ENCODE measurements around the gene FAM181B.

FAM181B gene

DNA sequence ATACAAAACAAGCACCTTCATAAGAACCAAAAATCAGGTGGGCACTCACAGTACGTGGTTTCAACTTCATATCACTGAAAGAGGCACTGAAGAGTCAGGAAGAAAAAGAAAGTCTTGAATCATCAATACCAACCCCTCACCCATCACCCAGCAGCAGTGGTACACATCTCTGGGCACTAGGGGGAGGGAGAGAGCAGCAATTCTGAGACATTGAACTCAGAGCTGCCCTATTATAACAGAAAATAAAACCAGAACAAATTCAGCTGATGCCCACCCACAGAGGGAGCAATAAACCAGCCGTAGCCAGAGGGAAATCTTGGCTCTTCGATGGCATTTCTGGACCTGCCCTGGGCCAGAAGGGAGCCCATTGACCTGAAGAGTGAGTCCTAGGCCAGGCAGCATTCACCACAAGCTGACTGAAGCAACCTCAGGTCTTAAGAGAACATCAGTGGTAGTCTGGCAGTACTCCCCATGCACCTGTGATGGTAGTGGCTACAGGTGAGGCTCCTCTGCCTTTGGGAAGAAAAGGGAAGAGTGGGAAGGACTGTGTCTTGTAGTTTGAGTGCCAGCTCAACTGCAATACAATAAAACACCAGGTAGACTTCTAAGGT lies 42.2 kb upstream of the FAM181B start:
- H2AFZ ChIP-seq (ENCODE audit: low read depth, low read length), result no peak overlapping the region
- no peak overlapping the region for H3K4ac ChIP-seq (ENCODE audit: low read depth in 1 of 2, low read length in 2 of 2)
- no peaks in the 10 kb centered on the region for H3K36me3 ChIP-seq (ENCODE audit: control insufficient read depth in 1 of 2, insufficient read depth in 2 of 2, low read depth in 1 of 2, low read length in 2 of 2)
- H3K4me3 ChIP-seq (ENCODE audit: insufficient read depth in 1 of 2, low read depth in 1 of 2, low read length in 2 of 2), result peak overlapping the region in 1 of 2 experiments; percentile 9
- DNase-seq, result peak; percentile 58
- no peak overlapping the region for H3K14ac ChIP-seq (ENCODE audit: low read length in 2 of 2)
- peak overlapping the region; percentile 51 for H3K9ac ChIP-seq (ENCODE audit: low read length)
- no peak overlapping the region for H3K27ac ChIP-seq (ENCODE audit: low read length, poor library complexity, severe bottlenecking)
- H2BK120ac ChIP-seq (ENCODE audit: low read depth, low read length), result no peak overlapping the region
- no peak overlapping the region for H3K23ac ChIP-seq (ENCODE audit: low read length in 2 of 2)
- H3K18ac ChIP-seq (ENCODE audit: low read depth in 1 of 2, low read length in 2 of 2), result no peak overlapping the region
- H3K9me3 ChIP-seq (ENCODE audit: control insufficient read depth, low read length), result peaks cover 10% of the 10 kb centered on the region
- H4K8ac ChIP-seq (ENCODE audit: low read length), result no peak overlapping the region
- no peak overlapping the region for H2BK12ac ChIP-seq (ENCODE audit: low read length in 2 of 2)
- peaks cover 3% of the 10 kb centered on the region for H3K4me1 ChIP-seq (ENCODE audit: control insufficient read depth, insufficient read depth, low read depth, low read length)
- H2AK5ac ChIP-seq (ENCODE audit: low read length, severe bottlenecking), result no peak overlapping the region
- H2BK15ac ChIP-seq (ENCODE audit: low read depth, poor library complexity, severe bottlenecking), result no peak overlapping the region
- WGBS, result 40% methylated on average over 3 of the region's 3 CpGs
- H3K27me3 ChIP-seq (ENCODE audit: control insufficient read depth in 1 of 2, insufficient read depth in 1 of 2, low read length in 2 of 2), result no peaks in the 10 kb centered on the region
- H4K91ac ChIP-seq (ENCODE audit: low read length), result peak overlapping the region; percentile 48
- no peak overlapping the region for H3K4me2 ChIP-seq (ENCODE audit: low read length, poor library complexity, severe bottlenecking)
- H3K79me1 ChIP-seq (replicated peaks; ENCODE audit: low read length, poor library complexity, severe bottlenecking), result no peaks in the 10 kb centered on the region
- no peak overlapping the region for H2BK5ac ChIP-seq (ENCODE audit: low read depth, low read length, poor library complexity, severe bottlenecking)

DNA sequence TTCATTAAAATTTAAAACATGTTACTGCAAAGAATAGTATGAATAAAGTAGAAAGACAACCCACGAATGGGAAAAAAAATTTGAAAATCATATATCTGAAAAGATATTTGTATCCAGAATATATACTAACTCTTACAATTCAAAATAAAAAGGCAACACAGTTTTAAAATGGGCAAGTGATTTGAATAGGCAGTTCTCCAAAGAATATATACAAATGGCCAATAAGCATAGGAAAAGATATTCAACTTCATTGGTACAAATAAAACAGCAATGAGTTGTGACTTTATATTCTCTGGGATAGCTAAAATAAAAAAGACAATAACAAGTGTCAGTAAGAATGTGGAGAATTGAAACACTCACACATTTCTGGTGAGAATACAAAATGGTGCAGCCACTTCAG lies 41.6 kb upstream of the FAM181B start:
- no peak overlapping the region for H2BK5ac ChIP-seq (ENCODE audit: low read depth, low read length, poor library complexity, severe bottlenecking)
- H3K4me2 ChIP-seq (ENCODE audit: low read length, poor library complexity, severe bottlenecking), result no peak overlapping the region
- no peak overlapping the region for H3K18ac ChIP-seq (ENCODE audit: low read depth in 1 of 2, low read length in 2 of 2)
- H3K4me3 ChIP-seq (ENCODE audit: insufficient read depth in 1 of 2, low read depth in 1 of 2, low read length in 2 of 2), result peak overlapping the region in 1 of 2 experiments; percentile 9
- no peak overlapping the region for H2BK120ac ChIP-seq (ENCODE audit: low read depth, low read length)
- no peak overlapping the region for H2AK5ac ChIP-seq (ENCODE audit: low read length, severe bottlenecking)
- no peaks in the 10 kb centered on the region for H3K79me1 ChIP-seq (replicated peaks; ENCODE audit: low read length, poor library complexity, severe bottlenecking)
- no CpG with 5 or more reads among the region's 1 CpG for WGBS
- no peak for DNase-seq
- no peak overlapping the region for H2BK12ac ChIP-seq (ENCODE audit: low read length in 2 of 2)
- no peak overlapping the region for H2AFZ ChIP-seq (ENCODE audit: low read depth, low read length)
- H3K14ac ChIP-seq (ENCODE audit: low read length in 2 of 2), result no peak overlapping the region
- no peak overlapping the region for H3K23ac ChIP-seq (ENCODE audit: low read length in 2 of 2)
- H3K27ac ChIP-seq (ENCODE audit: low read length, poor library complexity, severe bottlenecking), result no peak overlapping the region
- no peak overlapping the region for H4K91ac ChIP-seq (ENCODE audit: low read length)
- no peak overlapping the region for H2BK15ac ChIP-seq (ENCODE audit: low read depth, poor library complexity, severe bottlenecking)
- H3K36me3 ChIP-seq (ENCODE audit: control insufficient read depth in 1 of 2, insufficient read depth in 2 of 2, low read depth in 1 of 2, low read length in 2 of 2), result no peaks in the 10 kb centered on the region
- H3K27me3 ChIP-seq (ENCODE audit: control insufficient read depth in 1 of 2, insufficient read depth in 1 of 2, low read length in 2 of 2), result no peaks in the 10 kb centered on the region
- H3K9me3 ChIP-seq (ENCODE audit: control insufficient read depth, low read length), result peaks cover 10% of the 10 kb centered on the region
- no peak overlapping the region for H3K9ac ChIP-seq (ENCODE audit: low read length)
- H4K8ac ChIP-seq (ENCODE audit: low read length), result no peak overlapping the region
- H3K4ac ChIP-seq (ENCODE audit: low read depth in 1 of 2, low read length in 2 of 2), result no peak overlapping the region
- H3K4me1 ChIP-seq (ENCODE audit: control insufficient read depth, insufficient read depth, low read depth, low read length), result peaks cover 3% of the 10 kb centered on the region

DNA sequence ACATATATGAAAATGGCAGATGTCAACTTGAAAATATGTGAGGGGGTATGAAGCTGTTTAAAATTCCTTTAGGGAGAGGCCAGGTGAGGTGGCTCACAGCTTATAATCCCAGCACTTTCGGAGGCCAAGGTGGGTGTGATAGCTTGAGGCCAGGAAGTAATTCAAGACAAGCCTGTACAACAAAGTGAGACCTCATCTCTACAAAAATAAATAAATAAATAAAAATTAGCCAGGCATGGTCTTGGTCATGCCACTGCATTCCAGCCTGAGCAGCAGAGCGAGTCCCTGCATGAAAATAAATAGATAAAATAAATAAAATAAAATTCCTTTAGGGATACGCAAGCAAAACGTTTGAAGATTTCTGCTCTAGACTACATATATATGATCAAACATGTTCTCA lies 38.1 kb upstream of the FAM181B start:
- Histone ChIP-seq H3K18ac (ENCODE audit: low read depth in 1 of 2, low read length in 2 of 2) (no peak overlapping the region), H2BK120ac (ENCODE audit: low read depth, low read length) (no peak overlapping the region), H4K8ac (ENCODE audit: low read length) (no peak overlapping the region), H3K4ac (ENCODE audit: low read depth in 1 of 2, low read length in 2 of 2) (no peak overlapping the region), H2AFZ (ENCODE audit: low read depth, low read length) (no peak overlapping the region), H3K27me3 (ENCODE audit: control insufficient read depth in 1 of 2, insufficient read depth in 1 of 2, low read length in 2 of 2) (no peaks in the 10 kb centered on the region), H3K4me1 (ENCODE audit: control insufficient read depth, insufficient read depth, low read depth, low read length) (peaks cover 3% of the 10 kb centered on the region), H2AK5ac (ENCODE audit: low read length, severe bottlenecking) (no peak overlapping the region), H3K23ac (ENCODE audit: low read length in 2 of 2) (no peak overlapping the region), H2BK5ac (ENCODE audit: low read depth, low read length, poor library complexity, severe bottlenecking) (no peak overlapping the region), H3K4me3 (ENCODE audit: insufficient read depth in 1 of 2, low read depth in 1 of 2, low read length in 2 of 2) (no peak overlapping the region), H3K14ac (ENCODE audit: low read length in 2 of 2) (no peak overlapping the region), H3K79me1 (replicated peaks; ENCODE audit: low read length, poor library complexity, severe bottlenecking) (no peaks in the 10 kb centered on the region), H3K9ac (ENCODE audit: low read length) (no peak overlapping the region), H3K4me2 (ENCODE audit: low read length, poor library complexity, severe bottlenecking) (no peak overlapping the region), H2BK12ac (ENCODE audit: low read length in 2 of 2) (no peak overlapping the region), H4K91ac (ENCODE audit: low read length) (no peak overlapping the region), H3K27ac (ENCODE audit: low read length, poor library complexity, severe bottlenecking) (no peak overlapping the region), H3K9me3 (ENCODE audit: control insufficient read depth, low read length) (peaks cover 6% of the 10 kb centered on the region), H2BK15ac (ENCODE audit: low read depth, poor library complexity, severe bottlenecking) (no peak overlapping the region), H3K36me3 (ENCODE audit: control insufficient read depth in 1 of 2, insufficient read depth in 2 of 2, low read depth in 1 of 2, low read length in 2 of 2) (no peaks in the 10 kb centered on the region)
- WGBS, result 87% methylated on average over 3 of the region's 4 CpGs
- DNase-seq, result no peak

DNA sequence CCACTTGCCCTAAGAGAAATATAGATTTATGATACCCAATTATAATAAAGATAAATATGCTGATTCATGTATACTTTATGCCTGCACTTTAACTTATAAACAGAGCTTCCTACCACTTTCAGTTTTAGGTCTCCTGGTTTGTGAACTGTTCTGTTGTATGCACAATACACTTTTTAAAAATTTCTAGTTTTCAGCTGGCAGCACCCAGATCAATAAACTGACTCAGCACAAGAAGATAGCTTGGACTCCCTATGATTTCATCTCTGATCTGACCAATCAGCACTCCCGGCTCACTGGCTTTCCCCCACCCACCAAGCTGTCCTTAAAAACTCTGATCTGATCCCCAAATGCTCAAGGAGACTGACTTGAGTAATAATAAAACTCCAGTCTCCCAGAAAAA lies 33.5 kb upstream of the FAM181B start:
- no peaks in the 10 kb centered on the region for H3K36me3 ChIP-seq (ENCODE audit: control insufficient read depth in 1 of 2, insufficient read depth in 2 of 2, low read depth in 1 of 2, low read length in 2 of 2)
- no peak overlapping the region for H3K23ac ChIP-seq (ENCODE audit: low read length in 2 of 2)
- H2BK12ac ChIP-seq (ENCODE audit: low read length in 2 of 2), result no peak overlapping the region
- H3K14ac ChIP-seq (ENCODE audit: low read length in 2 of 2), result no peak overlapping the region
- DNase-seq, result no peak
- H3K4me1 ChIP-seq (ENCODE audit: control insufficient read depth, insufficient read depth, low read depth, low read length), result no peaks in the 10 kb centered on the region
- no peak overlapping the region for H3K18ac ChIP-seq (ENCODE audit: low read depth in 1 of 2, low read length in 2 of 2)
- H4K8ac ChIP-seq (ENCODE audit: low read length), result no peak overlapping the region
- no peak overlapping the region for H3K4ac ChIP-seq (ENCODE audit: low read depth in 1 of 2, low read length in 2 of 2)
- WGBS, result 100% methylated on average over 1 of the region's 1 CpG
- no peaks in the 10 kb centered on the region for H3K79me1 ChIP-seq (replicated peaks; ENCODE audit: low read length, poor library complexity, severe bottlenecking)
- no peaks in the 10 kb centered on the region for H3K9me3 ChIP-seq (ENCODE audit: control insufficient read depth, low read length)
- no peak overlapping the region for H2BK120ac ChIP-seq (ENCODE audit: low read depth, low read length)
- no peak overlapping the region for H3K9ac ChIP-seq (ENCODE audit: low read length)
- H4K91ac ChIP-seq (ENCODE audit: low read length), result no peak overlapping the region
- H2BK5ac ChIP-seq (ENCODE audit: low read depth, low read length, poor library complexity, severe bottlenecking), result no peak overlapping the region
- H3K4me2 ChIP-seq (ENCODE audit: low read length, poor library complexity, severe bottlenecking), result no peak overlapping the region
- H2AK5ac ChIP-seq (ENCODE audit: low read length, severe bottlenecking), result no peak overlapping the region
- H3K27me3 ChIP-seq (ENCODE audit: control insufficient read depth in 1 of 2, insufficient read depth in 1 of 2, low read length in 2 of 2), result no peaks in the 10 kb centered on the region
- no peak overlapping the region for H3K27ac ChIP-seq (ENCODE audit: low read length, poor library complexity, severe bottlenecking)
- H2AFZ ChIP-seq (ENCODE audit: low read depth, low read length), result no peak overlapping the region
- H3K4me3 ChIP-seq (ENCODE audit: insufficient read depth in 1 of 2, low read depth in 1 of 2, low read length in 2 of 2), result no peak overlapping the region
- no peak overlapping the region for H2BK15ac ChIP-seq (ENCODE audit: low read depth, poor library complexity, severe bottlenecking)

Data from mesenchymal stem cell (in vitro differentiated cells and primary cell).